Mucosa of stomach (tissue), 1 donor: Measurements from ENCODE around the gene EYS.

Experiments
- H3K27me3 ChIP-seq: one replicate; pipeline ENCODE4 v1.7.0; 2013; ENCODE audit warnings: mild to moderate bottlenecking, low read length; ENCODE audit not compliant: control insufficient read depth, insufficient read depth
- H3K36me3 ChIP-seq: one replicate; pipeline ENCODE4 v1.7.0; 2013; ENCODE audit warnings: low read length; ENCODE audit not compliant: control insufficient read depth, insufficient read depth
- H3K4me1 ChIP-seq: one replicate; pipeline ENCODE4 v1.7.0; 2013; ENCODE audit warnings: mild to moderate bottlenecking, low read length; ENCODE audit not compliant: control insufficient read depth, insufficient read depth
- H3K4me3 ChIP-seq: one replicate; pipeline ENCODE4 v1.7.0; 2013; ENCODE audit warnings: low read length
- H3K9ac ChIP-seq: one replicate; pipeline ENCODE4 v1.7.0; 2013; ENCODE audit warnings: mild to moderate bottlenecking, low read length, moderate library complexity
- H3K9me3 ChIP-seq: one replicate; pipeline ENCODE4 v1.7.0; 2013; ENCODE audit warnings: mild to moderate bottlenecking, low read length, moderate library complexity; ENCODE audit not compliant: control insufficient read depth
- donor health status: Pancreatic carcinoma.

Gene EYS

DNA sequence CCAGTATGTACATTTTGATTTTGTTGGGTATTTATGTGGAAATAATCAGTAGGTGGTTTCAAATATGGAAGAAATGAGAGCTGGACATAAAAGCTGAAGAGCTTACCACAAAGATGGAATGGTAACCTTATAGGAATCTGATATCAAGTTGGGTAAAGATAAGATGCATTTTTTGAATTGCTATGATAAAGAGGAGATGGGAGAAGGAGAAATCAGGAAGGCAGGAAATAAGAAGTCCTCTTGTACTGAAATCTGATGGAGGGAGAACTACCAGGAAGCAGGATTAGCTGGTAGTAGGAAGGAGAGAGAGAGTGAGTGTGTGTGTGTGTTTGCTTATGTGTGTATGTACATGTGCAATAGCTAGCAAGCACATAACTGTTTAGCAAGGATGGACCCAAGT is 1603.0 kb downstream of the EYS start:
- H3K9ac ChIP-seq: no peak overlapping the region
- H3K4me3 ChIP-seq: no peak overlapping the region
- H3K27me3 ChIP-seq: no peaks in the 10 kb centered on the region
- no peaks in the 10 kb centered on the region for H3K9me3 ChIP-seq
- H3K4me1 ChIP-seq: no peaks in the 10 kb centered on the region
- H3K36me3 ChIP-seq: no peaks in the 10 kb centered on the region

DNA sequence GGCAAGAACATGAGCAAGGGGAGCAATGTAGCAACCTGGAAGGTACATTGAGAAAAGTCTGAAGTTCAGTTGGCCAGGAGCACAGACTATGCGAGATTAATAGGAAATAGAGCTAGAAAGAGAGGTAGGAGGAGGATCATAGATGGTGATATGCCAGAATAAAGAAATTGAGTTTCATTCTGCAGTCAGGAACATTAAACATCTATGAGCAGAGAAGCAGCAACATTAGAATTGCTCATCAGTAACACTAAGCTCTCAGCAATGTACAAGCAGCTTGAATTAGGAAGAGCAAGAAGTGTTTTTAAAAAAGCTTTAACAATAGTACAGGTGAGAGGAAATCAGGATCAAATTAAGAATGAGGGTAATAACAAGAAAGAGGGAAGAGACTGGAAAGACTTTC is 1603.5 kb downstream of the EYS start:
- no peaks in the 10 kb centered on the region for H3K9me3 ChIP-seq
- no peak overlapping the region for H3K4me3 ChIP-seq
- no peaks in the 10 kb centered on the region for H3K36me3 ChIP-seq
- no peak overlapping the region for H3K9ac ChIP-seq
- no peaks in the 10 kb centered on the region for H3K4me1 ChIP-seq
- H3K27me3 ChIP-seq: no peaks in the 10 kb centered on the region

DNA sequence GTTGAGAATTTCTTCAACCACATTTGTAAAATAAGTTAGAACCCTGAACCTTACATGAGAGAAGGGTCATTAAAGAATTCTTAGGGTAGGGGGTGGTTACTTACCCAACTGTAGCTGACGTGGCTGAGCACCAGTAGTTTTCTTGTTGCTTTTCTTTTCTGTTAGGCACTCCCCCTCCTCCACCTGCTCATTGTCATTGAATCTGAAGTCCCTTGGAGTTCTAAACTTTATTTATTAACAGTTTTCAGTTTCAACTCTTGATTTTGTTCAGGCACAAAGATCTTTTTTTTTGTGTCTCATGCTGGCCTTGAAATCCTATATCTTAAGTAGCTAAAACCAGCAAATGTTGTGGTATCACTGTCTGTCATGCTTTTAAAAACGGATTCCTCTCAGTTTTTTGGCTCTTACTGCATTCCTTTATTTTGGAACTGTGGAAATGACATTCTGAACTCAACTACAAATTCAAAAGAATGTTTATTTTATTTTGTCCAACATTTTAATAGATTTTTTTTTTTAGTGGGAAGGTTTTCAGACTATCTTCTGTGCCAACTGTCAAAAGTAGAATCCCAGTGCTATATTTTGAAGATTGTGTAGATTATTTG is 1606.2 kb downstream of the EYS start:
- Histone ChIP-seq H3K9ac (no peak overlapping the region), H3K4me3 (no peak overlapping the region), H3K36me3 (no peaks in the 10 kb centered on the region)

DNA sequence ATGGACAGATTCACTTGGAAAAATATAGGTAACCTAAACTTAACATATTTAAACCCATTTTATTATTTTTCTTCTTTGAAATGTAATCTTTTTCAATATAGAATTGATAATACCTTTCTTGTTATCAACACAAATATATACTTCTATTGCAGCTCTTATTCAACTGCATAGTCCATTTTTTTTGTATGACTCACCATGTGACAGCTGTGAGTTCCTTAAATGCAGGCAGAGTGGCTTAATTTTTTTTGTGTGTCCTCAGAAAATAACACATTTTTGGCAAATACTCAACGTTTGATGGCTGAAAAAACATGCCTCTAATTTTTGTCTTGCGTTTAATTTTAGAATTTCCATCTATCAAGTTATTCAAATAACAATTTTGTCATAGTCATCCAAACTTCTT is 1616.7 kb downstream of the EYS start:
- Histone ChIP-seq H3K4me1 (no peaks in the 10 kb centered on the region), H3K9me3 (no peaks in the 10 kb centered on the region), H3K27me3 (no peaks in the 10 kb centered on the region), H3K9ac (no peak overlapping the region), H3K4me3 (no peak overlapping the region), H3K36me3 (no peaks in the 10 kb centered on the region)

More for the DNA sequence above, 1606.2 kb downstream of the EYS start:
- no peaks in the 10 kb centered on the region for H3K27me3 ChIP-seq
- no peaks in the 10 kb centered on the region for H3K9me3 ChIP-seq
- H3K4me1 ChIP-seq: no peaks in the 10 kb centered on the region

DNA sequence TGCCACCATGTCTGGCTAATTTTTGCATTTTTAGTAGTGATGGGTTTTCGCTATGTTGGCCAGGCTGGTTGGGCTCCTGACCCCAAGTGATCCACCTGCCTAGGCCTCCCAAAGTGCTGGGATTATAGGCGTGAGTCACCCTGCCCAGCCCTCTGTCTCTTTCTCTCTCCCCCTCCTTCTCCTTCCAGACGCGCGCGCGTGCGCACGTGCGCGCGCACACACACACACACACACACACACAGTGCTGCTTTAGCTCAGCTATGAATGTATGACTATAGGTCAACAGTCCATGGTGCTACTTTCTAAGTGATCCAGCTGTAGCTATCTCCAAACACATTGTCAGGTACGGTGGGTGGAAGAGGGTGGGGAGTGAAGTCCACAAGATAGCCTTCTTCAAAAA is 1621.9 kb downstream of the EYS start:
- Histone ChIP-seq H3K4me1 (no peaks in the 10 kb centered on the region), H3K36me3 (no peaks in the 10 kb centered on the region), H3K27me3 (no peaks in the 10 kb centered on the region), H3K9me3 (no peaks in the 10 kb centered on the region), H3K9ac (no peak overlapping the region), H3K4me3 (no peak overlapping the region)

DNA sequence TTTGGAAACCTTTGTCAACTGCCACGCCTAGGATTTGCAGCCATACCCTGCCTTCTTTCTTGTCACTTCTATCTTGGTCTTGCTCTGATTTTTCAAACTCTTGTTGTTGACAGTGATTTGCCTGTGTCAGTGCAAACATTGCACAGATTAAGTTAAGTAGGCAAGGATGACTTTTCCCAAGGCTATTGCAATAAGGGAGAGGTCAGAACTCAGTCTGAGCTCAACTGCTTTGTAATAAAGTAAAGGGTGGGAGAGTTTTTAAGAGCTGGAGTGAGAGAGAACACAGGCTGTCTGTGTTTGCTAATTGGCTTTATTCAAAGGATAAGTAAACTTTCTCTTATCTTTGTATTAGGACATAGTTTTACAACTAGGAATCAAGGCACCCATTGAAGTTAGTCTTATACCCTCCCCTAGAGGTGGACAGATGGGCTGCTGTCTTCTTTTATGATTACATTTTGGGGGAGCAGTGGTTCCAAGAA is 1622.8 kb downstream of the EYS start:
- no peaks in the 10 kb centered on the region for H3K27me3 ChIP-seq
- no peaks in the 10 kb centered on the region for H3K9me3 ChIP-seq
- no peaks in the 10 kb centered on the region for H3K36me3 ChIP-seq
- H3K4me3 ChIP-seq: no peak overlapping the region
- H3K9ac ChIP-seq: no peak overlapping the region
- H3K4me1 ChIP-seq: no peaks in the 10 kb centered on the region

DNA sequence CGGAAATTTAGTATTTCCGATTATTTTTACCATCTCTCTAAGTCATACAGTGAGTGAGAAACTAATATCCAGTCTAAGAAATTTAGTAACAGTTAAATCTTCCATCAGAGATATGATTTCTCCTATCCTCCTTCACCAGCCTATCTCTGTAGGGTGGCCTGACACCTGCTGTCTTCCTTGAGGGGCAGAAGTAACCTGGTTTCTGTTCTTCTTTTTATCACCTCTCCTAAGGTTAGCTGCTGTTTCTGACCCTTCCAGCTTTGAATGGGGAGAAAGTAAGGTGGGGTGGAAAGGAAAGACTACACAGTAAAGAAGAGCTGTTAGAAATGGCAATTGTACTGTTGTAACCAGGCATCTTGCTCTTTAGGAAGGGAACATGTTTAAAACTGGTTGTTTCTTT is 1623.8 kb downstream of the EYS start:
- H3K9ac ChIP-seq: no peak overlapping the region
- H3K9me3 ChIP-seq: no peaks in the 10 kb centered on the region

DNA sequence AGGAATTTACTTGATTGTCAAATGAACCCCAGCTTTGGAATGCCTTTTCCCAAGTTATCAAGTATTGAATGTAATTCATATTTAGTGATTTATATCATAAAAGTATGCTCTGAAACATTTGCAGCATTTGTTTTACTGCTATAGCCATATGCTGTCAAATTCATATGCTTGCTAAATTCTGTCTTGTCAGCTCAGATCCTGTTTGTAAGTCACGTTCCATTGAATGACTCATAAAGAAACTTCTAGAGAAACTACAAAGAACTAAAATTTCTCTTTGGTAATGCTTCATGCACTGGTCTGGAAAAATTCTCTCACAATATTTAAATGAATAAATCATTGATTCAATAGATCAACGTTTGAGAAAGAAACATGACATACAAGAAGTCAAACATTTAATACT is 1625.6 kb downstream of the EYS start:
- Histone ChIP-seq H3K36me3 (no peaks in the 10 kb centered on the region), H3K4me1 (no peaks in the 10 kb centered on the region), H3K27me3 (no peaks in the 10 kb centered on the region), H3K9ac (no peak overlapping the region), H3K9me3 (no peaks in the 10 kb centered on the region), H3K4me3 (no peak overlapping the region)

More for the DNA sequence above, 1623.8 kb downstream of the EYS start:
- H3K4me3 ChIP-seq: no peak overlapping the region
- H3K4me1 ChIP-seq: no peaks in the 10 kb centered on the region
- H3K36me3 ChIP-seq: no peaks in the 10 kb centered on the region
- no peaks in the 10 kb centered on the region for H3K27me3 ChIP-seq

DNA sequence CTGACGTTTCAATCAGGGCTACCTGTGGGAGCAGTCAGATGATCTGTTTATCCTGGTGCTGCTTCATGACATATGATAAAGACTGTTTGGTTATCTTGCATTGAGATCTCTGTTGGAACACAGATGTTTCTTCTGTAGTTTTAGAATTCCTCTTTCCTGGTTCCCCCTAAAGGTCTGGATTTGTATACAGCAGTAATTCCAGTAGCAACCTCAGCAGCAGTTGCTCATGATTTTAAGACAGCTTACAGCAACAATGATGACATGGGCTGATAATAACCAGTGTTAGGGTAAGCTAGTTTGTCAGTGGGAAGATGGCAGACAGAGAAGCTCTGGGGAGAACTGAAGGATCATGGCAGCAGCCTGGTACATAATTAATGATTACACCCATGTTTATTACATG is 1632.0 kb downstream of the EYS start:
- Histone ChIP-seq H3K4me1 (no peaks in the 10 kb centered on the region), H3K27me3 (no peaks in the 10 kb centered on the region), H3K36me3 (no peaks in the 10 kb centered on the region), H3K9ac (no peak overlapping the region), H3K4me3 (no peak overlapping the region), H3K9me3 (no peaks in the 10 kb centered on the region)

DNA sequence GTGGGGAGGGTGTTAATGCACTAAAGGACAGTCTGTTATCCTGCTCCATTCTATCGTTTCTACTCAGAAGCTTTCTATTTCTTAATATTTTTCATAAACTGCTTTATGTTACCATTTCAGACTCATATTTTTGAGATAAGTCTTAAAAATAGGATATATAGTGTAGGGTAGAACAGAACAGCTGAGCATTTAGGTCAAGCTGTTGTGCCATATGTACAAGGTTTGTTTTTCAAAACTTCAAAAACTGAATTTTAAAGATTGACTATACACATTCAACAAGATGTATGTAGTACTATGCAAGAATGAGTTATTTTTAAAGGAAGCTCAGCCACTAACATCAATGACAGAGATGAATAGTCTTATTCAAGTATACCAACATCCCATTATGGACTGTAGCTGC is 1634.3 kb downstream of the EYS start:
- Histone ChIP-seq H3K4me3 (no peak overlapping the region), H3K27me3 (no peaks in the 10 kb centered on the region), H3K9ac (no peak overlapping the region), H3K9me3 (no peaks in the 10 kb centered on the region), H3K4me1 (no peaks in the 10 kb centered on the region), H3K36me3 (no peaks in the 10 kb centered on the region)

DNA sequence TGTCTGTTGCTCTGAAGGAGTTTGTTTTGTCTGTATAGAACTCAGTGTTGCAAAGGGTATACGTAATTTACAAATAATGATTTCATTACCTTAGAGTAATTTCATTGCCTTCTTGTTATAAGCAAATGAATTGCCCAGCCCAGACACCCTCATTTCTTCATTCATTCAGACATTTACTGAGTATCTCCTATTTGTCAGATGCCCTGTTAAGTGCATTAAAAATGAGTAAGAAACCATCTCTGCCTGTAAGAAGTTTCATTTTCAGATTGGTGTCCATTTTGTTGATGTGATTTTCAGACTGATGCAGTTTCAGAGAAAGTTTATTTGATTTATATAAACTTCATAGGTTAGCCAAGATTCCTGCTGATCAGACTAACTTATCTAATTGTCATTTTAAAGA is 1642.1 kb downstream of the EYS start:
- no peak overlapping the region for H3K4me3 ChIP-seq
- H3K4me1 ChIP-seq: no peaks in the 10 kb centered on the region
- H3K9me3 ChIP-seq: no peaks in the 10 kb centered on the region
- H3K9ac ChIP-seq: no peak overlapping the region
- no peaks in the 10 kb centered on the region for H3K27me3 ChIP-seq
- H3K36me3 ChIP-seq: no peaks in the 10 kb centered on the region

DNA sequence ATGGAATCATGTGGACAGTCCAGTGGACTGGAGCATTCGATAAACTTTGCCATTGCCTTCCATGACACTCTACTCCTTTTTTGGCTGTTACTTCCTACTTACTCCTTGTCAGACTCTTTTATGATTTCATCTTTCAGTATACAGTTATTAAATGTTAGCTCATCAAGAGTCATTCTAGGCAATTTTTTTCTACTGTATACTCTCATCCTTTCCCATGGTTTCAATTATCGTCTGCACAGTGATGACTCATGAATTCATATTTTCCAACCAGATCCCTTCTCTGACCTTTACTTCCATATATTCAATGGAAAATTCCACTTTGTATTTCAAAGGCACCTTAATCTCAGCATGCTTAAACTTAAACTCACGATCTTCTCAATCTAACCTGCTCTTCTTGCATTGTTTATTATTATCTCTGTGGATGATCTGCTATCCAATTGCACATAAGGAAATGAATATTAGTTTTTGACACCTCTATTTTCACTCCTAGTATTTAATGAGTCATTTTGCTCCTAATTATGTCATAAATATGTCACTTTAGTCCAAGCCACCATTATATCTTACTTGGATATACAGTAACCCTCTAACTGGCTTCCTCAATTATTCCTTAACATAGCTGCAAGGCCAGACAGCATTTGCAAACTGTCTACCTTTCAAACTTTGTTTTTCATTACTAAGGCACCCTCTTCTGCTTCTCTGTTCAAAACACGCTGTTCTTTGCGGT is 1643.9 kb downstream of the EYS start:
- H3K4me1 ChIP-seq: no peaks in the 10 kb centered on the region
- H3K9ac ChIP-seq: no peak overlapping the region
- no peaks in the 10 kb centered on the region for H3K27me3 ChIP-seq
- no peaks in the 10 kb centered on the region for H3K9me3 ChIP-seq
- H3K36me3 ChIP-seq: no peaks in the 10 kb centered on the region
- no peak overlapping the region for H3K4me3 ChIP-seq
